ENCODE data around the gene COL5A1. TPM values are rescaled to one million over a fixed set of nuclear protein-coding genes. Genes with fewer than 3 reads are reported as not detected.

COL5A1 gene
- total RNA-seq, 1 experiment from 2014 or later: 131 TPM

DNA sequence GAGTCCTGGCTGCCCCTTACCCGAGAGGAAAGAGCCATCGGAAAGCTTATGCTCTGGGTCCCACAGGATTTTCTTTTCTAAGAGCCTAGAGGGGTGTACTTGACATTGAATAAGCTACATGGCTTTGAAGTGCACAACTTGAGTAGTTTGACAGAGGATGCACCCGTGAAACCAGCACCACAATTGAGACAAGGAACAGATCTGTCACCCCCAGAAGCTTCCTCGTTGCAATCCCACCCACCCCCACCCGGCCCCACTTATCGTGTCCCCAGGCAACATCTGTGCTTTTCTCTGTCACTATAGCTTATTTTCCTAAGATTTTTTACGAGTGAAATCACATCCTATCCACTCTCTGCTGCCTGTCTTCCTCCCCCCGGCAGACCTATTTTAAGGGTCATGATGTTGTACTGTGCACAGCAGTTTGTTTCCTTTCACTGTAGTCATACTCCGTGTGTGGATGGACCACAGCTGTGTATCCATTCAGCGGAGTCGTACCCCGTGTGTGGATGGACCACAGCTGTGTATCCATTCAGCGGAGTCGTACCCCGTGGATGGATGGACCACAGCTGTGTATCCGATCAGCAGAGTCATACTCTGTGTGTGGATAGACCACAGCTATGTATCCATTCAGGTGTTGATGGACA, 230.2 kb downstream of the COL5A1 start:
- no peak for DNase-seq (ENCODE audit: low read depth)

DNA sequence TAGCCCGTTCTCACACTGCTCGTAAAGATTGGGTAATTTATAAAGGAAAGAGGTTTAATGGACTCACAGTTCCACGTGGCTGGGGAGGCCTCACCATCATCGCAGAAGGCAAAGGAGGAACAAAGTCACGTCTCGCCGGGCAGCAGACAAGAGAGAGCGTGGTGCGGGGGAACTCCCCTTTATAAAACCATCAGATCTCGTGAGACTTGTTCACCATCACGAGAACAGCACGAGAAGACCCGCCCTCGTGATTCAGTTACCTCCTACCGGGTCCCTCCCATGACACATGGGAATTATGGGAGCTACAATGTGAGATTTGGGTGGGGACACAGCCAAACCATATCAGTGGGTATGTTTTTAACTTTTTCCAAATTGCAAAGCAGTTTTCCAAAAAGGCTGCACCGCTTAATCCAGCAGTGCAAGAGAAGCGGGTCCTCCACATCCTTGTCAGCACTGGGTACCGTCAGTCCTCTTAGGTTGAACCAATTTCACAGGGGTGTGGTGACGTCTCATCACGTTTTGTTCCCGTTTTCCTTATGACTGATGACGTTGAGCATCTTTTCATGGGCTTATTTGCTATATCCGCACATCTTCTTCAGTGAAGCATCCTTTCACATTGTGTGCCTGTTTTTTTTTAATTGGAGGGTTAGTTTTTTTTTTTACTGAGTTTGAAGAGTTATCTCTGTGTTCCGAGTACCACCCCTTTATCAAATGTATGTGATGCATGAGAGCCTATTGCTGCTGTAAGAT, 231.1 kb downstream of the COL5A1 start:
- no peak for DNase-seq (ENCODE audit: low read depth)

DNA sequence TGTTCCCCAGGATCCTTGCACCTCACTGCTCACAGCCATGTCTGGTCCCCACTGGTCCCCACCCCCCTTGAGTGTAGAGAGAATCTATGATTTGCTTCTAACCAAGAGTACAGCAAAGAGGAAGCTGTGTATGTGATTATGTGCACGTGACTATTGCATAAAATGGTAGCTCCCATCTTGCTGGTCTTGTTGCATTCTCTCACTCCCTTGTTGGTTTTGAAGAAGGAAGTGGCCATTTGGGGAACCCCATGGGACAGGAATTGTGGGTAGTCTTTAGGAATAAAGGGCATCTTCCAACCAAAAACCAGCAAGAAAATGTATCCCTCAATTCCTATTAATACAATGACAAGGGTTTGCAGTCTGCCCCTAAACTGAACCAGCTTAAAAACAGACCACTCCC, 233.8 kb downstream of the COL5A1 start:
- no peak for DNase-seq (ENCODE audit: low read depth)

DNA sequence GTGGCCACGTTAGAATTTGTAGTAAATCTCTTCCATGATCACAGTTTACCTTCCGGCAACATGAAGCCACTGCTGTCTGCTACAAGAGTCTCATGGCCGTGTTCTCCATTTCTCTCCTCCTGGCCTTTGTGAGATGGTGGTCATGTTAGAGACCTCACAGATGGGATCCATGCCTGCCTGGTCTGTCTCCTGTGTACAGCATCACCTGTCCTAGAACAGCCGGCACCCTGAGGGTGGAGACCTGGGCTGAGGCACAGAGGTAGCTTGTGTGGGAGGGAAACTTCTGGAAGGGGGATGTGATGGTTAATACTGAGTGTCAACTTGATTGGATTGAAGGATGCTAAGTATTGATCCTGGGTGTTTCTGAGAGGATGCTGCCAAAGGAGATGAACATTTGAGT, 235.9 kb downstream of the COL5A1 start:
- DNase-seq (ENCODE audit: low read depth): no peak

DNA sequence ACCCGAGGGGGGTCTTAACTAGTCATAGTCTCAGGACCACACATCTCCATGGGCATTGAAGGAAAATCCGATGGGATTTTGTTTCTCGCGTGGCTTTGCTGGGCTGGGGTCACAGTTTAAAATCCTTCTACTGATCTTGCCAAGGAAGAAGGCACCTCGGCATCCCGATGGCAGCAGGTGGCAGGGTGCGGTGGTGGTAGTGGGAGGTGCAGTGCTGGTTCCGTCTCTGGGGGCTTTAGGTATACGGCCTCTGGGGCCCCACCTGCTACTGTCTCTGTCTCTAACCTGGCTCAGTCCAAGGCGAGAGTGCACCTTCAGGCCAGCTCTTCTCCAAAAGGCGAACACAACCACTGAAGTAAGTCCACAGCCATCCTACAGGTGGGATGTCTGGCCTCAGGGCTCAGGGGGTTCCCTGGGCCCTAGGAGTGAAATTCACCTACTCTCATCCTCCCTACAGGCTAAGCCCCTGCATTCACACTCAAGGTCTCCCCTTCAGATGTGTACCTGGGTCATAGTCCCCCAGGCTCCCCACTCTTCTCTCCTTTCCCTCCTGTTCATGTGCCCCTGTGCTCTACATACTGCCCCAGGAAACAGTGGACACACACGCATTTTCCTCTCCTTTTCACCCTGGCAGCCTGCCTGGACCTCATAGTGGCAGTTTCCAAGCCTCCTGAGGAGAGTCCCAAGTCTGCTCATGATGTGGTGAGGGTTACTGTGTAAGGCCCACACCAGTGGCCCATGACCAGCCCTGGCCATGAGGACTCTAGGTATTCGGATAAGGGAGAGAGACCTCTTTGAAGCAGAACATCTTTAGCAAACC, 238.3 kb downstream of the COL5A1 start:
- DNase-seq (ENCODE audit: low read depth): no peak

DNA sequence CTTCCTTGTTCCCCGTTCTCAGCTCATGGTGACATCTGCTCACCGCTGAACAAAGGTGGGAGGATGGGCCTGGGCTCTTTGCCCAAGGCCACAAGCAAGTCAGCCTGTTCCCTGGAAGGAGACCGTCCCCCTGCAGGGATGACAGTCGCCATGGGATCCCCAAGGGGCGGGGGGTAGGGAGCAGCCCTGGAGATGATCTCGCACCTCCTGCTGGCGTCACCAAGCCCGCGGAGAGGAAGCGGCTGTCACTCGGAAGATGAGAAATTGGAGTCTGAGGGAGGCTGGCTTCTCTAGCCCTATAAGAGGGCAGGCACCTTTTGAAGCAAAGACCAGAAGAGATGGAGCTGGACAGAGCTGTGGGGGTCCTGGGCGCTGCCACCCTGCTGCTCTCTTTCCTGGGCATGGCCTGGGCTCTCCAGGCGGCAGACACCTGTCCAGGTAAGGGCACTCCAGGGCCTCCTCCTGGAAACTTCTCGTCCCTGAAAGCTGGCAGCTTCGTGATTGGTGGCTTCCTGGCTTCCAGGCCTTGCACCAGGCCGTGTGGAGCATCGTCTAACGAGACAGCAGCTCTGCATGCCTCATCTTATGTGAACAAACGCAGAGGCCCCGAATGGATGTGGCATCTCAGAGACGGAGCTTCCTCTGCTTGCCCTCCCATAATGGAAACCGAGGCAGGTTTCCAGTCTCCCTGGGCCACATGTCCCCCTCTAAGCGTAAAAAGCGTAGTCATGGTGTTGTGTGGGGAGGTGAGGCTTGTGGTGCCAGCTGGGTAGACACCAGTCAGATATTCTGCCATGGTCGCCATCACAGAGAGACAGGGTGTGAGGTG, 239.1 kb downstream of the COL5A1 start, which contains the start of gene FCN2:
Gene FCN2 (plus strand): TSS at position 327 of the 829 bp plus-strand sequence. CDS start 12 bp downstream, at position 339.
- no peak for DNase-seq (ENCODE audit: low read depth)

DNA sequence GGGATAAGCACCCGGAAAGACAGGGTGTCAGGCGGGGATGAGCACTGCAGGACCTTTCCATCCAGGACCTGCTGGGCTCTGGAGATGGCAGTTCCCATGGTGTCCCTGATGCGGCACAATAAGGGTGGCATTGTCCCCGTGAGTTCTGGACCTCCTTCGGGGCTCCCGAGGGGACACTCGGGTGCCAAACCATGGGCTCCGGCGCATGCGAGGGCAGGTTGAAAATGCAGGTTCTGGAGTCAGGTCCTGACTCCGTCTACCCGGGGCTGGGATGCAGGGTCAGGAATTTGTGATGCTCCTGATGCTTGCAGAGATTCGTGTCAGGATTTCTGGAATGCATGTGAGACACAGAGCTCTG, 239.7 kb downstream of the COL5A1 start:
- DNase-seq (ENCODE audit: low read depth): no peak

DNA sequence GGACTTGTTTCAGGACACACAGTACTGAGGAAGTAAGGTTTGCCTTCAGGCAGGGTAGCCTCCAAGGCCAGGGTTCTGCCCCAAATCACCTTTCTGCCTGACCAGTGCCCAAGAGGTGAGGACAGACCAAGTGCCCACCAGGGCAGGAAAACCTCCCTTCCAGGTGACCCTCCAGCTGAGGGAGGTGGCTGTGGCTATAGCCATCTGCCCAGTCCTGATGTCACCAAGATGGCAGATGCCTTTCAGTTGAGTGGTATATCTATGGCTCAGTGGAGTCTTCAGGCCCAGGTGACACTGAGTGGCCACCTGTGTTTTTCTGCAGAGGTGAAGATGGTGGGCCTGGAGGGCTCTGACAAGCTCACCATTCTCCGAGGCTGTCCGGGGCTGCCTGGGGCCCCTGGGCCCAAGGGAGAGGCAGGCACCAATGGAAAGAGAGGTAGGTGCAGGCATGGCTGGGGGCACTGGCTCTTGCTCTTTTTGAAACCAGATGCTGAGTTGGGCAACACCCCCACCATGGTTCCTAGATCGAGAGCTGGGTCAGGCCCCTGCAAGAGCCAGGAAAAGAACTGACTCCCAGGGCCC, 240.7 kb downstream of the COL5A1 start:
- DNase-seq (ENCODE audit: low read depth): no peak

DNA sequence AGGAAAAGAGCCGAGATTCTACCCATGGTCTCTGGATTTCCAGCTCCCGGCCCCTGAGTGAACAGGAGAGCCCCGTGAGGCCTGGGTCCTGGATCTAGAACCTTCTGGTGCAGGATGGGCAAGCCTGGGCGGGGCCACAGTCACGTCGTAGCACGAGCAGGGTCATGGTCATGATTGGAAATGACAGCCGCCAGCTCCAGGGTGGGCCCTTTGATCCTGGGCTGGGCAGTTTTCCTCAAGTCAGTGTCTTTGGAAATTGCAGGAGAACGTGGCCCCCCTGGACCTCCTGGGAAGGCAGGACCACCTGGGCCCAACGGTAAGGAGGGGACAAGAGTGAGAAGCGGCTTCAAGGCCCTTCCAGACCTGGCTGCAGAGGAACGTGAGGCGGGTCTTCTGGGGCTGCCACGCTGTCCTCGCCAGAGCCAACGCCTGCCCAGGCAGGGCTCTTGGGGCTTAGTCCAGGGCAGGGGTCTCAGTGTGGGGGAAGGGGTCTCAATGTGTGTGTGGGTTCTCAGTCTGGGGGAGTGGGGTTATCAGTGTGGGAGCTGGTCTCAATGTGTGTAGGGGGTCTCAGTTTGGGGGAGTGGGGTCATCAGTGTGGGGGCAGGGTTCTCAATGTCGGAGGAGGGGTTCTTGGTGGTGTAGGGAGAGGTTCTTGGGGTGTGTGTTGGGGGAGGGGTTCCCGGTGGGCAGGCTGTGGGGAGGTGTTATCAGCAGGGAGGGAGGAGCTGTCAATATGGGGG, 241.6 kb downstream of the COL5A1 start:
- no peak for DNase-seq (ENCODE audit: low read depth)

DNA sequence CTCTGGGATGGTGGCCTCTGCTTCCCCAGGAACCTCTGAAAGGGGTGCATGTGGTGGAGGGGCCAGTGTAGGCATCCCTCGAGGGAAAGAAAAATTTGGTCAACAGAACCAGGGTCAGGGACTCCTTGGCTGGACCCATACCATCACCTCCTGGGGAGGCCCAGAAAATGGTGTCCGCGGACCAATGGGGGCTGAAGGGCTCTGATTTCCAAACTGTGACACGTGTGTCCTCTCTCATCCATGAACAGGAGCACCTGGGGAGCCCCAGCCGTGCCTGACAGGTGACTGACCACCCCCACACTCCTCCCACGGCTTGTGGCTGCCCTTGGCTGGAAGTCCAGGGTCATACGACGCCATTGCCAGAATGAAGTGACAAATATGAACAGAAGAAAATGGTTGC, 242.9 kb downstream of the COL5A1 start:
- DNase-seq (ENCODE audit: low read depth): no peak

DNA sequence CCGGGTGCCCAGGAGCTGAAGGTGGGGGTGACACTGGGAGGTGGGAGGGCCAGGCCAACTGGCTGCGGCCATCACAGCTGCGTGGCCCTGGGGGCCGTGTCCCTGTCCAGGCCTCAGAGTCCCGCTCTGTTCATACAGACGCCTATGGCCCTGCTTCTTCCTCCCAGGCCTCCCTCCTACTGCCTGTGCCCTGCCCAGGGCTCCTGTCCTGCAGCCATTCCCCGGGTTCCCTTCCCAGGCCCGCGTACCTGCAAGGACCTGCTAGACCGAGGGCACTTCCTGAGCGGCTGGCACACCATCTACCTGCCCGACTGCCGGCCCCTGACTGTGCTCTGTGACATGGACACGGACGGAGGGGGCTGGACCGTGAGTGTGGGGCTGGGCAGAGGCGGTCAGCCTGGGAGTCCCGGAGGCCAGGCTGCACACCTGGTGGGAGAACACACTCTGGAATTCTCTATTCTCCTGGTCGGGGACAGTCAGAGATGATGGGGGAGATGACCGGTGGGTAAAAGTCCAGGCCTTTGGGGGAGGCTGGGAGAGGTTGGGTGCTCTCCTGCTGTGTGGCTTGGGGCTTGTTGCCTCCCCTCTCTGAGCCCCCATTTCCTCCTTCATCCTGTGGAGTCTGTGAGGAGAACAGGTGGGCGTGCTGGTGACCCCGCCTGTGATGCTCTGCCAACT, 243.5 kb downstream of the COL5A1 start:
- no peak for DNase-seq (ENCODE audit: low read depth)

DNA sequence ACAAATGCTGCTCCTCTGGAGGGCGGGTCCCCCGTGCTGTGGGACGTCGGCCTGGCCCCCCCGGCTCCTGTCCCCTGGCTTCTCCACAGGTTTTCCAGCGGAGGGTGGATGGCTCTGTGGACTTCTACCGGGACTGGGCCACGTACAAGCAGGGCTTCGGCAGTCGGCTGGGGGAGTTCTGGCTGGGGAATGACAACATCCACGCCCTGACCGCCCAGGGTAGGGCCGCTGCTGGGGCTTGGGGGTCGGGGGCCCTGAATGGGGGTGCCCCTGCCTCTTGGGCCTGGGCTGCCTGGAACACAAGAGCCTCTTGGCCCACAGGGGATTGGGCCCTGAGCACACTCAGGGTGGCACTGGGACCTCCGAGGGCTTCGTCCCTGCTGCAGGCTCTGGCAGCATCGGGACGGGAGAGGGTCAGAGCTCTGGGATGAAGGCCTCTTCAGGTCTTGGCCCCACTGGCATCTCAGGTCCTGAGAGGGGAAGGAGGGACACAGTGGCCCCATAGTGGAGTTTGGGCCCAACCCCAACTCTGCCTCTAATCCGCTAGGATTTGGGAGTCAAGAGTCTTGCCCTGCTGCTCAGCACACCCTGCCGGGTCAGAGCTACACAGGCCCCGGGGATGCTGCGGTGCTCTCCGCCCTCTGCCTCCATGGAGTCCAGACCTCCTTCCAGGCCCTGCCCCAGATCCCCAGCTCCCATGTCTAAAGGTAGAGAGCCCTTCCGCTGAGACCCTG, 244.2 kb downstream of the COL5A1 start:
- DNase-seq (ENCODE audit: low read depth): peak; percentile 1

DNA sequence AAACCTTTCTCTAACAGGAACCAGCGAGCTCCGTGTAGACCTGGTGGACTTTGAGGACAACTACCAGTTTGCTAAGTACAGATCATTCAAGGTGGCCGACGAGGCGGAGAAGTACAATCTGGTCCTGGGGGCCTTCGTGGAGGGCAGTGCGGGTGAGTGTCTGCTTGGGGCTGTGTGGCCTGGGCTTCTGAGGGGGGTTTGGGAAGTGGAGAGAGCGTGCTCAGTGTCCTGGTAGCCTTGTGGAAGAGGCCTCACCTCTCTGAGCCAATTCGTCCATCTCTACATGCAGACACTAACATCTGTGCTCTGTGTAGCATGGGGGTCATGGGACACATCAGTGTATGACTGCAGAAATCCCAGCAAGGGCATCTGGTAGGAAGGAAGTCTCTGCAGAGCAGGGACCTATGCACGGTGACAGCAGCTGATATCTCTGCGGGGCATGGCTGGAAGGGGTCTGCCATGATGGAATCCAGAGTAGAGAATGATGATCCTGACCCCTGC, 244.9 kb downstream of the COL5A1 start:
- DNase-seq (ENCODE audit: low read depth): no peak

DNA sequence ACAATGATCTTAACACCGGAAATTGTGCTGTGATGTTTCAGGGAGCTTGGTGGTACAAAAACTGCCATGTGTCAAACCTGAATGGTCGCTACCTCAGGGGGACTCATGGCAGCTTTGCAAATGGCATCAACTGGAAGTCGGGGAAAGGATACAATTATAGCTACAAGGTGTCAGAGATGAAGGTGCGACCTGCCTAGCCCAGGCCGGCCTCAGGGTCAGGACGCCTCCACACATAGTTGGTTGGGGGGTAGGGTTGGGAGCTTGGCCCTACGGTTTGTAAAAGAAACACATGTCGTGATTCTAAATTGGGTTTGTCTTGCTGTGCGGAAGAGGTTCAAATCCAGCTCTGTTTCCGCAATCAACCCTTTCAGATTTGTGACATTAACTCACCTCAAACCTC, 245.6 kb downstream of the COL5A1 start:
- DNase-seq (ENCODE audit: low read depth): peak; percentile 0

DNA sequence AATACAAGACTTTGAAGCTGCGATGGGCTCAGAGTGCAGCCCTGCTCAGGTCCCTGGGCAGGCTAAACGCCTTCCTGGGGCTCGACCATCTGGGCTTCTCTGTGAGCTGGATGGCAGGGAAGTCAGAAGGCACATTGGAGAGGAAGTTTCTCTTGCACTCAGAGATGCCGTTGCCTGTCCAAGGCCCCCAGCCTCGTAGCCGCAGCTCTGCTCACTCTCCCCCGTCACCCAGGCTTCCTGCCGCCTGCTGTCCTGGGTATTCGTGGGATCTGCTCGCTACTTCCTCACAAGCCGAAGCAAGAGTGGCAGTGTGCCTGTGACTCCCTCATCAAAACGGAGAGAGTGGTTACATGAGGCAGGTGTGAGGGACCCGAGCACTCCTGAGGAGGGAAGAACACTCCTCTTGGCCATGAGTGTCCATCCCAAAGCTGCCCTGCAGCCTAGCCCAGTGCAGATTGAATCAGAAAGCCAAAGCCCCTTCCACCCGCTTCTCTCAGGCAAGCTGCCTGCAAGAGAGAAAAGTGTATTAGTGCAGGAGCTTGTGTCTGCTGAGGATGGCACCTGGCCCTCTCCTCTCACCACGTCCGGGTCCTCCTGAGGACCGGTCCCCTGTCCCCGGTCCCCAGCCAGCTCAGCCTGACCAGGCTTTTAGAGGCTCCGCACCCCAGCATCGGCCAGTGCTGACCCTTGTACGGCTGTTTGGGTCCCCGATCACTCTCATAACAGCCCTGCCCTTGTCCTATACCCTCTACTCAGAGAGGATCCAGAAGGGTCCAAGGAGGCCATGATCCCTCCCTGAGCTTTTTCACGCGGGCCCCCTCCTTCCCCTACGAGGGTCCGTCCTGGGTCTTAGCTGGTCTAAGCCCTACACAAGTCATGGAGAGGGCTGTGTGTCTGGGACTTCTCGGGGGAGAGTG, 246.3 kb downstream of the COL5A1 start:
- DNase-seq (ENCODE audit: low read depth): peak; percentile 7

DNA sequence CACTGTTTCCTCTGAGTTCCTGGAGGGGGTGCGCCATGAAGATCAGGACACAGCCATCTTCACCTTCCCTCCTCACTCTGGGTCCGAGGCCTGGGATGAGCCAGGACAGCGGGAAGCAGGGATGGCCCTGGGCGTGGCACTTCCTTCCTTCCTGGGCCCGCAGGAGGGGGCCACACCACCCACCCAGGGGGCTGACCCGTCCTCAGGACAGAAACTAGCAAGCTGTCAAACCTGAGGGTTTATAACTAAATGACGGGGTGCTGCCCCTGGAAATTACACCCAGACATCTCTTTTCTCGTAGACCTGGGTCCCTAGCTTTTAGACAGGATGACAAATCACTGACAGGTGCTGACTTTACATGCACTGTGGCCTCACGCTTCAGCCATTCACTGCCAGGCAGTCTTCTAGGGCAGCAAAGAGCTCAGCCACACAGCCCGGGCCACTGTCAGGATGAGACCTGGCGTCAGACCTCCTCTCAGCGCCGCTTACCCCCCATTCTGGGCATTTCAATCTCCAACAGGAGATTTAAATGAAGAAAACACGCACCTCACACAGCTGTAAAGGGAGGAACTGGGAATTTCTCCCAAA, 247.1 kb downstream of the COL5A1 start:
- DNase-seq (ENCODE audit: low read depth): peak; percentile 2

DNA sequence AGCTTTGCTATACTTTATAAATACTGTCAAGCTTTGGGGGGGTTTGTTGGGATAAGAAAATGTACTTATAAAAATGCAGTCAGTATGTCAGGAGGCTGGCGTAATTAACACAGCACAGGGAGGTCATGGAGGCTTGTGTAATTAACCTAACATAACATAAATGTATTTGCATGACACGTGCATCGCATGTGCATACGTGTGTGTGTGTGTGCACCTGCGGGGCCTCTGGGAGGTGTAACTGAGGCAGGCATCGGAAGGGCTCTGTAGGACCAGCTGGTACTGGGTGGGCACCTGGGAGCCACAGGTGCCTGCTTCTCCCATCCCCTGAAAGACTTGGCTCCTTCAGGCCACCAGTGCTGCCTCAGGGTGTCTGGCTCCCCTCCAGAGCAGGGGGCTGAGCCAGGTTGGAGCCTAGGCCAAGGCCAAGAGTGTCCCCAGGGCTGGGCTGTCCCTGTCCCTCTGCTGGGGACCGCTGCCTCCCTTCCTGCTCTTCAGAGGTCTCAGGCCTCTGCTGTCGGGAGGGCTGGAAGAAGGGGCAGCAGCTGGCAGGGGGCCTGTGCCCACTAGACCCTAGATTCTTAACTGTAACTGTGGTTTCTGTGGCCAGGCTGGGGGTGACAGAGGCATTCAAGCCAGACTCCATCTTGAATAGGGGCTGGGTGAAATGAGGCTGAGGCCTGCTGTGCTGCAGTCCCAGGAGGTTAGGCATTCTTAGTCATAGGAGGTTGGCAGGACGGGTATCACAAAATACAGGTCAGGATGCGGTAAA, 248.0 kb downstream of the COL5A1 start:
- peak; percentile 9 for DNase-seq (ENCODE audit: low read depth)

Data from Daoy (cell line).